Measurements from ENCODE around the gene LRCOL1.
A peak's percentile ranks its signal among the peaks of the same experiment; 100 is the strongest.

Gene LRCOL1

DNA sequence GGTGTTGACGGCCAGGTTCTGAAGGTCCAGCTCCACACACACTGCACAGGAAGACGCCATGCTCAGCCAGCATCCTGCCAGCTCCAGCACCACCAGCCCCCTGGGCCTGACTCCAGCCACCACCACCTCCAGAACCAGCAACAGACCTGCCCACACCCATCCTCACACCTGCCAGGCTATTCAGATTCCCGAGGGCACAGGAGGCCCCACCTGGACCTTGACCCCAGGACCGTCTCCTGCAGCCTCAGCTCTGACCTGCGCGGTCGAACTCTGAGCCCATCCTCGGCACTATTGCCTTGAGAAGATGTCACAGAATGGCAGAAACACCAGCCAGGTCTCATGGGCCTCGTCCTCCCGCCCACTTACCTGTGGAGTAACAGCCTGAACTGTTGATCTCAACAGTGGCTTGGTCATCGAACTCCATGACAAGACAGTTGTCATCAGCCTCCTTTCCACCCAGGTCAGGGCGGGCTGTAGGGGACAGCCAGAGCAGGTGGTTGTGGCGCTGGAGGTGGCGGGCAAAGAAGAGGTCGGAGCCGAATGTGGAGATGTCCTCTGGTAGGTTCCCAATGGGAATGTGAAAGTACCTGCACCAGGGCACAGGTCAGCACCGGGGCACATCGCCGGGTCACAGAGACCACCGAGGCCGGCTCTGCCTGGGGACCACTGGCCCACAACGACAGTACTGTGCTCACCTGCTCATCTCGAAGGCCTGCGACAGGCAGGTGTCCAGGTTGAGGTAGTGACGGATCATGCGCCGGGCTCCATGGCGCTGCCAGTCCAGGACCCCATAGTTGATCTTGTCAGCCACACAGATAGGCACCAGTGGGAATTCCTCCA is 31.6 kb upstream of the LRCOL1 start:
- Mint-ChIP-seq H3K9me3 (no peaks in the 10 kb centered on the region), H3K27ac (peak overlapping the region; percentile 26), H3K4me1 (ENCODE audit: low read depth) (peaks cover 8% of the 10 kb centered on the region), H3K27me3 (no peaks in the 10 kb centered on the region), H3K36me3 (ENCODE audit: low read depth) (peaks cover 93% of the 10 kb centered on the region), H3K4me3 (no peak overlapping the region)
- no peak for DNase-seq

DNA sequence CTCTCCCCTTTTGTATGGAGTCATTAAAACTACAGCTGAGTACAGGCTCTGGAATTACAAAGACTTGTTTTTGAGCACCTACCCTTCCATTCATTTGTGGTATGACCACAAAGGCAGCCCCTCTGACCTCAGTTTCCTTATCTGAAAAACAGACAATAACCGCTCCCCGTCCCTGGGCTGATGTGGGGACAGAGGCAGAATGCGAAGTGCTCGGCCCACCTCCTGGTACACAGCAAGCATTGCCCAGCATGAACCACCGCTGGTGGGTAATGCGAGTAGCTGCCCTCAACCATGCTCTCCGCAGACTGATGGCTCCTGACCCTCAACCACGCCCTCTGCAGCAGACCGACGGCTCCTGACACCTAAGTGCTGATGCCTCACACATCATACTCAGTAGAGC is 30.6 kb upstream of the LRCOL1 start:
- no peak for DNase-seq
- no peak overlapping the region for H3K4me3 Mint-ChIP-seq
- peaks cover 94% of the 10 kb centered on the region for H3K36me3 Mint-ChIP-seq (ENCODE audit: low read depth)
- H3K4me1 Mint-ChIP-seq (ENCODE audit: low read depth) = peaks cover 2% of the 10 kb centered on the region
- H3K27me3 Mint-ChIP-seq = no peaks in the 10 kb centered on the region
- H3K27ac Mint-ChIP-seq = no peak overlapping the region
- H3K9me3 Mint-ChIP-seq = no peaks in the 10 kb centered on the region

DNA sequence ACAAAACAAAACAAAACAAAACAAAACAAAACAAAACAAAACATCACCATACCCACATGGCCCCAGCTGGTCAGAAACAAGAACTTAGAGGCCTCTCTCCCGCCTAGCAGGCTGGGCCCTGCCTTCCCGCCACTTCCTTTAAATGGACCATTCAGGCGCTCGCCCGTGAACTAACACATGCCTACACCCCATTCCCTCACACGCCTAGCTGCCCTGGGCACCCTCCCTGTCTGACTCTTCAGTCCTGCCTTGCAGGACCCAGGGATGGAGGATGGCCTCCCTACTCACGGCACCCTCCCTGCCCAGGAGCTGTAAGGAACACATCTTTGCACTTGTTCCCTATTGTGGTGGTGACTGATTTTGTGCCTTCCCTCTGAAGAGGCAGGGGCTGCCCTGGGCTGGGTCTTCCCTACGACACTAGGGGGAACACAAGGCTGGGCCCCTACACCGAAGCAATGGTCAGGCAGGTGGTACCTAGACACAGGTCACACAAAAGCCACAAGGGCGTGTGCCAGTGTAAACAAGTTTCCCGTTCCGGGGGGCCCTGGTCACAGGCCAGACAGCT is 29.7 kb upstream of the LRCOL1 start:
- H3K36me3 Mint-ChIP-seq (ENCODE audit: low read depth) = peaks cover 95% of the 10 kb centered on the region
- no peaks in the 10 kb centered on the region for H3K4me1 Mint-ChIP-seq (ENCODE audit: low read depth)
- H3K4me3 Mint-ChIP-seq = no peak overlapping the region
- DNase-seq = no peak
- no peak overlapping the region for H3K27ac Mint-ChIP-seq
- no peaks in the 10 kb centered on the region for H3K27me3 Mint-ChIP-seq
- H3K9me3 Mint-ChIP-seq = no peaks in the 10 kb centered on the region

DNA sequence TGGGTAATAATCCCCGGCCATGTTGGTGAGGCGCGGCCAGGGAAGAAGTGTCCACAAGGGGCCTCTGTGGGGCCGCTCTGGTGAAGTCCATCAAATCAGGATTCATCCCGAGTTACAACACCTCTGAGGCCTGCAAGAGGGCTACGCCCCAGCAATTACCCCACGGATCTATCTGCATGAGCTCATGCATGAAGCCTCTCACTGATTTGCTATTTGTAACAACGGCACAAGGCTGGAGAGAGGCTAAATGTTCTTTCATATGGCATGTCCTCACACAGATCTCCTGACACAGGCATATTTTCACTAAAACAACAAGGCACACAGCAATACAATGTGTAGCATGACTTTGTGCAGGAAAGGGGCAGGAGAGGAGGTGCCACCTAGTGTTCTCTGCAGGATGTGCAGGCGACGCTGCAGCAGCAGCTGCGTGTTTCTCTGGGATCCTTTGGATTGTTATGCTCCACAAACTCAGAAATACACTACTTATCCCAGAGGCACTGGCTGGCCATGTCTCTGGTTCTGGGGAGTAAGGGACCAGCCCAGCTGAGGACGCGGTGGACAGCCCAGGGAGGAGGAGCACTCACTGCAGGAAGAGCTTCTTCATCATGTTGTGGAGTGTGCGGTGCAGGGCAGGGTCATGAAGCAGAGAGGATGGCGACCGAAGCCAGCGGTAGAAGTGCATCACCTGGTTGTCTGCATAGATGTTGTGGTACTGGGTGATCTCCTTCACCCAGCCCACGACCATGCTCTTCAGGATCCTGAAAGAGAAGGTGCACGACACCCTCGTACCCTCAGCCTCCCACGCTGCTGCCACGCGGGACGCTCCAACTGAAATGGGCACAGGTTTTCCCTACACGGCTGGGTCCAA is 28.4 kb upstream of the LRCOL1 start:
- peaks cover 99% of the 10 kb centered on the region for H3K36me3 Mint-ChIP-seq (ENCODE audit: low read depth)
- H3K27ac Mint-ChIP-seq = no peak overlapping the region
- no peaks in the 10 kb centered on the region for H3K4me1 Mint-ChIP-seq (ENCODE audit: low read depth)
- no peaks in the 10 kb centered on the region for H3K27me3 Mint-ChIP-seq
- H3K9me3 Mint-ChIP-seq = no peaks in the 10 kb centered on the region
- H3K4me3 Mint-ChIP-seq = no peak overlapping the region
- DNase-seq = no peak

DNA sequence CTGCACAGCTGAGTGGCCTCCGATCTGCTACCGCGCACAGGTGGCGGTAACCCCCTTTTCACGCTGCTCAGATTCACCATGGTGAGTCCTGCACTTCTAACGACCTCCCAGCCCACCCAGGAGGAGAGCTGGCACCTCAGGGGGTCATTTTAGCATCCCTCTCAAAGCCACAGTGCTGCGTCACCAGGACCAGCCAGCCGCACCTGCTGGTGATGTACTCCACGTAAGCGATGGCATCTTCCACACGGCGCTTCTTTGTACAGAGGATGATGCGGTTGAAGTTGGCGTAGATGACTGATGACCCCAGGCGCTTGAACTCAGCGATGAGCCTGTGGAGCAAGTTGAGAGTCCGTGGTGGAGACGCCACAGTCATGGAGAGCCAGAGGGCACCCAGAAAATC is 27.4 kb upstream of the LRCOL1 start:
- Mint-ChIP-seq H3K27ac (no peak overlapping the region), H3K4me1 (ENCODE audit: low read depth) (no peaks in the 10 kb centered on the region)

DNA sequence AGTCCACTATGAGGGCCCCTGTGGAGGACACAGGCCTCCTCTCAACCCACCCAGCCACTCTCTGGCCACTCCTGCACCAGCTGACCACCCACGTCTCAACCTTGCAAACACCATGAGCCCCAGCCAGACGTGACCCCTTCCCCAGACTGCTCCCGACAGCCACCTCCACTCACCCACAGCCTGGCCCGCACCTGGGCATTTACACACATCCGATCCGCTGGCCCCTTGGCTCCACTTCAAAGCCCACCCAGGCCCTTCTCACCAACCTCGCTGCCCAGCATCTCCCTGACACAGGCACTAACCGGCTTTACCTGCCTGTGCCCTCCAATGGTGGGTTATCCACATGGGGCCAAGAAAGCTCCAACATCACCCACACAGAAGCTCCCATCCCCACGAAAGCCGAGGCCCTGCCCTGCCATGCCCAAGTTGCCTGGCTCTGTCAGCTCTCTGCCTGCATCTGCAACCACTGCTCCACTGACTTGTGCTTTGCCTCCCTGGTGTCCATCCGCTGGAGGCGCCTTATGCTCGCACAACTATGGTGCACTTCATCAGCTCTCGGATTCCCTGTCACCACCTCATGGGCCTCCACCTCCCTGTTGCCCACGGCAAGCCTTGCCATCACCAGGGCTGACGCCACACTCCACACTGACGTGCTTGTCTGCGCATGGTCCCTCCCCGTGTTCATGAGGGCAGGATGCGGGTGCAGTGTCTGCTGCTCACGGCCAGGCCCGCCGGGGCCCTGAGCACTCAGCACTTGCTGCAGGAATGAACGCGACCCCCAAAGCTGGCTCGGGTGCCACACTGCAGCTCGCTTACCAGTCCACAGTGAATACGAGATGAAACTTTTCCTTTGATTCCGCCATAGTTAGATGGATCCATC is 24.9 kb upstream of the LRCOL1 start:
- no peaks in the 10 kb centered on the region for H3K4me1 Mint-ChIP-seq (ENCODE audit: low read depth)
- H3K27me3 Mint-ChIP-seq = no peaks in the 10 kb centered on the region
- no peak overlapping the region for H3K4me3 Mint-ChIP-seq
- peak overlapping the region; percentile 7 for H3K27ac Mint-ChIP-seq
- H3K9me3 Mint-ChIP-seq = no peaks in the 10 kb centered on the region
- peaks cover 98% of the 10 kb centered on the region for H3K36me3 Mint-ChIP-seq (ENCODE audit: low read depth)
- no peak for DNase-seq

More for the DNA sequence above, 27.4 kb upstream of the LRCOL1 start:
- Mint-ChIP-seq H3K27me3 (no peaks in the 10 kb centered on the region), H3K9me3 (no peaks in the 10 kb centered on the region), H3K36me3 (ENCODE audit: low read depth) (peaks cover 99% of the 10 kb centered on the region), H3K4me3 (no peak overlapping the region)
- DNase-seq = no peak

DNA sequence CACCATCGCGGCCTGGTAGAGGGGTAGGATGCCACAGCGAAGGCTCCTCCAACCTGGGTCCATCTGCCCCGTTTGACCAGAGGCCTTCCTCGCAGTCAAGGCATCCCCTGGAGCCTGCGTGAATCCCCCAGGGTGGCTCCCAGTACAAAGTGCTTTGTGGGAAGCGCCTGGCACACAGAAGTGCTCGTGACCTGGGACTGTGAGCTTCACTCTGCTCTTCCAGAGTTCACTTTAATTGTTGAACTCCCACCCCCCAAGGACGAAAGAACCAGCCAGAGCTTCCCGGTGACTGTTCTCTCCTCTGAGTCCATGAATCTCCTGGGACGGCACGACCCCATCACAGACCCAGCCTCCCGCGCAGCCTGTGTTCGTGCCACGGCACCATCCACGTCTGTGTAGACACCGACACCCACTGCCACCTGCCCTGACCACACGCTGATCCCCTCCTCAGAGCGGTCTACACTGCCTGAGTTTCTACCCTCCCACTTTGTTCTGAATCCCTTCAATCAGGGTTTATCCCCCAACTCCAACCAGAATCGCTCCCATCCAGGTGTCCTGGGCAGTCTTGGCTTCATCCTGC is 24.1 kb upstream of the LRCOL1 start:
- no peaks in the 10 kb centered on the region for H3K9me3 Mint-ChIP-seq

DNA sequence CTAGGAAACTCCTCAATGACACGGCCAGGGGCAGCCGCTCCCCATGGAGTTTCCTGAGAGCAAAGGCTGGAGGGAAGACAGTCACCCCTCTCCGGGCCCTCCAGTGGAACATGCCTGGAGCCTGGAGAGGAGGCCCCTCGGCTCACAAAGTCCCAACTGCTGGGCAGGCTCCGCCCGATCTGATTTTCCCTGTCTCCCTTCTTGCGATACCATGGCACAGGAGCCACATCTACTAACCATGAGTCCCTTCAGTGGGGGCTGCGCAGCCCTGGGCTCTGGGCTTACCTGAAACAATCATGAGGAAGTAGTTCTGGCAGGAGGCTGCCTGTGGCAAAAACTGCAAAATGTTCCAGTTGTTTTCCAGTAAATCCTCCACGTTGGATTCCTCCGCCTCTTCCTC is 23.5 kb upstream of the LRCOL1 start:
- Mint-ChIP-seq H3K4me3 (no peak overlapping the region), H3K27ac (peak overlapping the region; percentile 4), H3K36me3 (ENCODE audit: low read depth) (peaks cover 98% of the 10 kb centered on the region), H3K9me3 (no peaks in the 10 kb centered on the region), H3K4me1 (ENCODE audit: low read depth) (no peaks in the 10 kb centered on the region), H3K27me3 (no peaks in the 10 kb centered on the region)
- no peak for DNase-seq

More for the DNA sequence above, 24.1 kb upstream of the LRCOL1 start:
- Mint-ChIP-seq H3K4me1 (ENCODE audit: low read depth) (no peaks in the 10 kb centered on the region), H3K27ac (peak overlapping the region; percentile 4), H3K36me3 (ENCODE audit: low read depth) (peaks cover 98% of the 10 kb centered on the region), H3K27me3 (no peaks in the 10 kb centered on the region), H3K4me3 (no peak overlapping the region)
- no peak for DNase-seq

DNA sequence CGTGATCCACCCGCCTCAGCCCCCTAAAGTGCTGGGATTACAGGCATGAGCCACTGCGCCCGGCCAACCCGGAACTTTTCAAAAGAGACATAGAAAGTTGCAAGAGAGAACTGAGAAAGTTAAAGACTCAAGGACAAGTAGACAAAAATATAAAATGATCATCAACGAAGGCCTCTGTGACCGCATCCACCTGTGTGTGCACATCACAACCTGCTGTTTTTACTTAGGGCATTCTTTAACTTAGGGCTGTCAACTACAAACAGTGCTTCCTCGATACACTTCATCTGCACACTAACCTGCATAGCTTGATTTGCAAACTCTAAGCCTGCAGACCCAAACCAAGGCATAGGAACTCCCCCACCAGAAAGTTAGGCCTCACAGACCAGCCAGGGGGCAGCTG is 23.0 kb upstream of the LRCOL1 start:
- Mint-ChIP-seq H3K27ac (no peak overlapping the region), H3K27me3 (no peaks in the 10 kb centered on the region), H3K4me3 (no peak overlapping the region), H3K9me3 (no peaks in the 10 kb centered on the region), H3K36me3 (ENCODE audit: low read depth) (peaks cover 98% of the 10 kb centered on the region), H3K4me1 (ENCODE audit: low read depth) (no peaks in the 10 kb centered on the region)
- DNase-seq = no peak

DNA sequence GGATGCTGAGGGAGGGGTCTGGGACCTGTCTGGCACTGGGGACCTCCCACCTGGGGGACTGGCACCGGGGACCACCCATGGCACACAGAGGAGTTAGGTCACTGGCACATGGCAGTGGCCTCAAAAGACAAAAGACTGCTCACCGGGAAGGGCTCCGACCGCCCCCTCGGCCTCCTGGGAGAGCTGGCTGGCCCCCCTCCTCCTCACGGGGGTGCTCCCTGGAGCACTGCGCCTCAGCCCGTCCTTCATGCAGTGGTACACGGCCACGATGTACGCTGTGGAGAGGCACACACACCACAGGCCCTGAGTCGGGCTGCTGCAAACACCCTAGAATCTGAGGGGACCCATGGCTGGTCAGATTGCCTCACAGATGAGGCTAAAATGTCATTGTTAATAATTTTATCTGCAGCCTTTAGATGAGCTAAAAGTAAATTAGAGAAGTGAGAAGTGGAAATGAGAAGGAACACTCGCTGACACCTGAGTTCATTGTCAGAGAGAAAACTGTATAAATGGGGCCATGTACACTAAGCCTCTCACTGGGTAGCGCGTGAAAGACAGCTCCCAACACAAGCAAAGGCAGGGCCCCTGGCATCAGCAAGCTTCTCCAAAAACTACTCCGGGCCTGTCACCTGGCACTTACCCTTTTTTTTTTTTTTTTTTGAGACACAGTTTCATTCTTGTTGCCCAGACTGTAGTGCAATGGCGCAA is 22.3 kb upstream of the LRCOL1 start:
- H3K4me1 Mint-ChIP-seq (ENCODE audit: low read depth) = no peaks in the 10 kb centered on the region
- H3K27ac Mint-ChIP-seq = no peak overlapping the region
- H3K27me3 Mint-ChIP-seq = no peaks in the 10 kb centered on the region
- H3K9me3 Mint-ChIP-seq = no peaks in the 10 kb centered on the region
- DNase-seq = no peak
- H3K4me3 Mint-ChIP-seq = no peak overlapping the region
- H3K36me3 Mint-ChIP-seq (ENCODE audit: low read depth) = peaks cover 96% of the 10 kb centered on the region

DNA sequence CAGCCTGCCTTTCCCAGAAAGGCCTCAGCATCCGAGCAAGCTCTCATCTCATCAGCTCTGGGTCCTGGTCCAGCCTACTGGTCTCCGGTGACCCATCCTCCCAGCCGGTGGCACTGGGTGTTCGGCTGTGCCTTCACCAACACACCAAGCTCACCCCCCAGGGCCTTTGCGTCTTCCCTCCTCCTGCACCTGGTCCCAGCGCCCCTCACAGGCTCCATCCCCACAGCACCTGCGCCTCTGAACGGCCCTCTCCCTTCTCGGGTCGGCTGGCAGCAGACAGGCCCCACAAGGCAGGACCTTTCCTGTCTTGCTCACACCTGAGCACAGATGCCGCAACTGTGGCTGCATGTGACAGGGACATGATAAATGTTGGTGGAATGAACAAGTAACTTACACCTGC is 21.3 kb upstream of the LRCOL1 start:
- no peaks in the 10 kb centered on the region for H3K9me3 Mint-ChIP-seq
- no peaks in the 10 kb centered on the region for H3K4me1 Mint-ChIP-seq (ENCODE audit: low read depth)
- no peaks in the 10 kb centered on the region for H3K27me3 Mint-ChIP-seq
- H3K27ac Mint-ChIP-seq = no peak overlapping the region
- H3K4me3 Mint-ChIP-seq = no peak overlapping the region
- peaks cover 93% of the 10 kb centered on the region for H3K36me3 Mint-ChIP-seq (ENCODE audit: low read depth)
- DNase-seq = no peak

DNA sequence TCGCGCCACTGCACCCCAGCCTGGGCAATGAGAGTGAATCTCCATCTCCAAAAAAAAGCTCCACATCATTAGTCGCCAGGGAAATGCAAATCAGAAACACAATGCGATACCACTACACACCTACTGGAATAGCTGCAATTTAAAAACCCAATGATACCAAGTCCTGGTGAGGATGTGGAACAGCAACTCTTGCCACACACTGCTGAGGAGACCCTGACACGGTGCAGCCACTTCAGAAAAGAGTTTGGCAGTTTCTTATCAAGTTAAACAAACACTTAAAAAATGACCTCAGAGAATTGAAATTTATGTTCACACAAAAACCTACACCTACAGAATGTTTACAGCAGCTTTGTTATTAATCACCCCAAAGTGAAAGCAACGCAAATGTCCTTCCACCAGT is 20.3 kb upstream of the LRCOL1 start:
- no peak for DNase-seq
- Mint-ChIP-seq H3K27ac (no peak overlapping the region), H3K36me3 (ENCODE audit: low read depth) (peaks cover 92% of the 10 kb centered on the region), H3K27me3 (no peaks in the 10 kb centered on the region), H3K9me3 (no peaks in the 10 kb centered on the region), H3K4me1 (ENCODE audit: low read depth) (no peaks in the 10 kb centered on the region), H3K4me3 (no peak overlapping the region)

DNA sequence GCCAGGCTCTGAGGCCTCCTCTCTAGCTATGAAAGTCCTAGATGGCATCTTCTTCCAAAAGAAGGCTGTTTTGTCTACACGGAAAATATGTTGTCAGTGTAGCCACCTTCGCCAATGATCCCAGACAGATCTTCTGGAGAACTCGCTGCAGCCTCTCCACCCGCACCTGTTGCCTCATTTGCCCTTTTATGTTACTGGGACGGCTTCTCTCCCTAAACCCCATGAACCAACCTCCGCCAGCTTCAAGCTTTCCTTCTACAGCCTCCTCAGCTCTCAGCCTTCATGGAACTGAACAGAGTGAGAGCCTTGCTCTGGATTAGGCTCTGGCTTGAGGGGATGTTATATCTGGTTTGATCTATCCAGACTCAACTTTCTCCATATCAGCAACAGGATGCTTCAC is 18.9 kb upstream of the LRCOL1 start:
- Mint-ChIP-seq H3K9me3 (no peaks in the 10 kb centered on the region), H3K27ac (no peak overlapping the region), H3K27me3 (no peaks in the 10 kb centered on the region), H3K4me3 (no peak overlapping the region), H3K36me3 (ENCODE audit: low read depth) (peaks cover 92% of the 10 kb centered on the region), H3K4me1 (ENCODE audit: low read depth) (no peaks in the 10 kb centered on the region)
- no peak for DNase-seq
